ENCODE results near the gene NKD2.

The NKD2 gene

DNA sequence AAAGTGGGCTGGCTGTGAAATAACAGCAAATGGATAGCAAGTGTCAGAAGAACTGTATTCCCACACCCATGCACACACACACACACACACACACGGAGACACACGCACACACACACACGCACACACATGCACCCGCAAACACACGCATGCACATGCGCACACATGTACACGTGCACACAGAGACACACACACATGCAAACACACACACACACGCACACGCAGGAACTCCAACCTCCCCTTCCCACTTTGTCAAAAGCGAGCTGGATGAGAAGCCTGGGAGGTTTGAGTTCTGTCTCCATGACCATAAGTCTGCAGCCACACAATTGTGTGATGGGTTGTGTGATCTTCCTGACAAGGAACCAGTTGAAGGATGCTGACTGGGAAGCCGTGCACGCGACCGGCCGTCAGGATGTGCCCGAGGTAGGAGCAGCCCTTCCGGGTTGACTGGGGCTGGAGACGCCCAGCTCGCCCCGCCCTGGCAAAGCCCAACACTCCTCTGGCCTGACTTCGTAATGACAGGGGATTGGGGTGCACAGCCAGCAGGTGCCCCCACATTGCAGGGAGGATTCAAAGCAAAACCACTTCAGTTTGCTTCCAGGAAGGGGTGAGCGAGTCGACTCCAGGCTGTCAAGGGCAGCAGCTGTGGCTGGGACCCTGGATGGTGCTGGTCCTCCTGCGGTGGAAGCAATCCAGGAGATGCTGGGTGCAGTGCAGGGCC, 29.3 kb upstream of the NKD2 start:
- no peak for DNase-seq

DNA sequence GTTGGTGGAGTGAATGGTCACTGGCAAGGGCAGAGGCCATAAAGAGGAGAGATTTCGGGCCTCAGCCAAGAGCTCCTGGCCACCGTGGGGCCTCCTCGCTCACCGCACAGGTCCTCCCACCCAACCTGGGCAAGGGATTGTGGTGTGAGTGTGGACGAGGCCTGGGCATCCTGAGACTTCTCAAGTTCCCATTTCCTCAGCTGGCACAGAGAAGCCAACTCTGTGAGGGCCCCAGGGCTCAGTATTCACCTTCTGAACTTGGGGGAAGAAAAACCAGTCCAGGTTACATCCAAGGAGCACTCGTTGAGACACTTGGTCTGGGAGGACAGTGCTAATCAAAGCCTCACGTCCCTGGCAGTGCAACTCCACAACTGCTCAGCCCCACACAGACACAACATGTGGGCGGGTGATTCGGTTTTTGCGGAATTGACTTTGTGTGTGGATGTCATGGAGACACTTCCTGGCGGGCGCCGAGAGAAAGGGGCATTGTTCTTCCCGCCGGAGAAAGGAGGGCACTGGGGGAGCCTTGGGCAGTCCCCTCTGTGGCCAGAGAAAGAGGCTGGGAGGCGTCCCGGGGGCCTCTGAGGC, 28.5 kb upstream of the NKD2 start:
- no peak for DNase-seq

DNA sequence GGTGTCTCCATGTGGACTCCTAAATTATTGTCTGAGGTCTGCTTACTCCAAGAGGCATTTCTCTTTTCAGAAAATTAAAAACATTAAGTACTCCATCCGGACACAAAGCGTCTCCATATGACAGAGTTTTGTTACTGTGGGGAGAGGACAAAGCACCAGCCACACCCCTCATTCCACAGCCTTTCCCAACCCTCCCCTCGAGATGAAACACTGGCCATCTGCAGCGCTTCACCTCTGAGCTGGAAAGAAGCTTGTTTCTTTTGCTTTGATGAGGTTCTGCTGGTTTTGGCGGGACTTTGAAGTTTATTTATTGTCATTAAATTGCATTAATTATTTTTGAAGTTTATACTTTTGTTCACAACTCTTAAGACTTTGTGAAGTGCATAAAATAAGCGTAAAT, 27.6 kb upstream of the NKD2 start:
- no peak for DNase-seq

DNA sequence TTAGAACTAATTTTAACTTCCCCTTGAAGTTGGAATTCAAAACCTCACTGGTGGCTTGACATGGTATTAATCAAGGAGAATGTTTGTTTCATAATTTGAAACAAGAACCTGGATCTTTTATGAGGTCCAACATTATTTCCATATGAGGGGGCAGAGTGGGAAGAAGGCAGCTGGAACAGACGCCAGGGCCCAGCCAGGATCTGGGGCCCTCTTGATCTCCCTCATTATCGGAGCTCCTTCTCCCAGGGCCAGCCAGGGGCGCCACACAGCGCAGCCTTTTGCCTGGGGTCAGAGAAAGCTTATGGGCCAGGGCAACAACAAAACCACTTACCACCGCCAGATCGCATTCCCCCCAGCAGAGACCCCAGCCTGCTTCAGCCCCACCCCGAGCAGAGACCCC, 27.1 kb upstream of the NKD2 start:
- no peak for DNase-seq

DNA sequence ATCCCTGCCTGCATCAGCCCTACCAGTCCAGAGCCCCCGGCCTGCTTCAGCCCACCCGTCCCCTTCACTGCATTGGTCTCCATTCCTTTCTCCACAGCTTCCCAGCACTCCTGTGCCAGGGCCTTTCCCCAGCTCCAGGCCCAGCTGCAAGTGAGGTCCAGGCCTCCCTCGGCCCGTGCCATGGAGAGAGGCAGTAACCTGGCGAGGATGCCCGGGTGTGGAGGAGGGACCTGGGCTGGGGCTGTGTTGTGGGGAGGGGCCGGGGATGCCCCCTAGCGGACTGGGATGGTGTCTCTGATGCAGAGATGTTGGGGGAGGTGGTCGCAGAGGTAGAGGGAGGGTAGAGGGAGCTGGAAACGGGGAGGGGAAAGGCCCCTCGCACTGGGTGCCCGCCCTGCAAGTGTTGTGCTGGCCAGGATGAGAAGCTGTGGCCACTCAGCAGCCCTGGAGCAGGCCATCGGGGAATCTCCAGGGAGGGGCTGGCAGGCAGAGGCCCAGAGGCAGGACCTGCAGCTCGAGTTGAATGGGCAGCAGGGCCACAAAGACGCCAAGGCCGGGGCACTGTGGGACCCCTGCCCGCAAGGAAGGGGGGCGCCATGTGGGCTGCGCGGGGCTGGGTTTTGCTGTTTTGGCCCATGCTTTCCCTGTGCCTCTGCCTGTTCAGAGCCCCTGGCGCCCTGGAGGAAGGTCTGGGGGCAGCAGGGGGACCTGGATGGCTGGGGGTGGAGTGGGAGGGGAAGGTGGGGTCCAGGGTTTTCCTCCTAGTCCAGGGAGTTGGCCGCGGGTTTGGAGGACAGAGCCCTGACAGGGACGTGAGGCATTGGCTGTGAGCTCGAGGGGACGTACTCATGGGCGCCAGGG, 26.0 kb upstream of the NKD2 start:
- DNase-seq, result no peak

DNA sequence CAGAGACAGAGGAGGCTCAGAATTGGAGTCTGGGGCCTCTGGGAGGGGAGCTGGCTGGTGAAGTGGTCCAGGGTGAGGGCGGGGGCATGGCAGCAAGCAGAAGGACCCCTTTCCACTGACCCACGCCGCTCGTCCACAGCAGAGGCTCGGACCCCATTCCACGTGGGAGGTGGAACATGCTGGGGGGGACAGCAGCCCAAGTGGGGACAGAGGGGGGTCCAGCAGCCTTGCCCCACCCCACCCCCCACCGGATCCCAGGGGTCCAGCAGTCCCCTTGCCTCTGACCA, 25.4 kb upstream of the NKD2 start:
- DNase-seq, result no peak

DNA sequence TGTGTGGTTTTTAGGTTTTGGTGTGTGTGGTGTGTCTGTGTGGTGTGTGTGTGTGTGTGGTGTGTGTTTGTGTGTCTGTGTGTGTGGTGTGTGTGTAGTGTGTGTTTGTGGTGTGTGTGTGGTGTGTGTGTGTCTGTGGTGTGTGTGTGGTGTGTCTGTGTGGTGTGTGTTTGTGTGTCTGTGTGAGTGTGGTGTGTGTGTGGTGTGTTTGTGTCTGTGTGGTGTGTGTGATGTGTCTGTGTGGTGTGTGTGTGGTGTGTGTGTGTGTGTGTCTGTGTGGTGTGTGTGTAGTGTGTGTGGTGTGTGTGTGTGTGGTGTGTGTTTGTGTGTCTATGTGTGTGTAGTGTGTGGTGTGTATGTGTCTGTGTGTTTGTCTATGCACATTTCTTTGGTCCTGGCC, 25.0 kb upstream of the NKD2 start:
- no peak for DNase-seq

DNA sequence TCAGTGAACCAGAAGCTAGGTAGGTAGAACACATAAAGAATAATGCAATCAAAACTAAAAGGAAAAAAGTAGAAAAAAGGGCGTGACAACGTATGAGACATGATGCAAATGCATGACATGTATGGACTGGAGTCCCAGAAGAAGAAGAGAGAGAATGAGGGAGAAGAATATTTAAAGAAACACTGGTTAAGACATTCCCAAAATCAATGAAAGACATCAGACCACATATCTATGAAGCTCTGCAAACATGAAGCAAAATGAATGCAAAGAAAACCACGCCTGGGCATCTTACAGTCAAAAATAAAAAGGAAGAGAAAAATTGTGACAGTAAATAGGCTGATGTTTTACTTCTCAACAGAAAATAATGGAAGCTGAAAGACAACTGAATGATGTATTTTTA, 23.8 kb upstream of the NKD2 start:
- DNase-seq, result no peak

DNA sequence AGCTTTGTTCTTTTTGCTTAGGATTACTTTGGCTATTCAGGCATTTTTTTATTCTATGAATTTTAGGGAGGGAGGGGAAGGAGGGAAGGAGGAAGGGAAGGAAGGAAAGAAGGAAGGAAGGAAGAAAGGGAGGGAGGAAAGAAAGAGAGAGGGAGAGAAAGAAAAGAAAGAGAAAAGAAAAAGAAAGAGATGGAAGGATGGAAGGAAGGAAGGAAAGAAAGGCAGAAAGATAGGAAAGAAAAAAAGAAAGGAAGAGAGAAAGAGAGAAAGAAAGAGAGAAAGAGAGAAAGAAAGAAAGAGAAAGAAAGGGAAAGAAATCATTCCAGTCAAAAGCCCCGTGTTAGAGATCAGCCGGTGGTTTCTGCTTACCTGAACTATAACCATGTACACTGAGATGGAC, 20.8 kb upstream of the NKD2 start:
- DNase-seq, result no peak

DNA sequence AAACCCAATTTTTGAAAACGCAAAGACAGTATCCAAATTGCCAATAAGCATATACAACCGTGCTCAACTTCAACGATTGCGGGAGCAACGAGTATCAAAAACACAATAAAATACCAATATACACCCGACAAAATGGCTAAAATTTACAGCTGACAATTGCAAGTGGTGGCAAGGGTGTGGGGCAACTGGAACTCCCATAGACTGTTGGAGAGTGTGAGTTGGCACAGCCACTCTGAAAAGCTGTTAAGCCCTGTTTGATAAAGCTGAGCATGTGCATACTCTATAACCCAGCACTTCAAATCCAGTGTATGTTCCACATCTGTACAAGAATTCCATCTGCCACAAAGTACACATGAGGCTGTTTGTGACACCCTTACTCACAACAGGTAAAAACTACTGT, 20.3 kb upstream of the NKD2 start:
- DNase-seq, result no peak

DNA sequence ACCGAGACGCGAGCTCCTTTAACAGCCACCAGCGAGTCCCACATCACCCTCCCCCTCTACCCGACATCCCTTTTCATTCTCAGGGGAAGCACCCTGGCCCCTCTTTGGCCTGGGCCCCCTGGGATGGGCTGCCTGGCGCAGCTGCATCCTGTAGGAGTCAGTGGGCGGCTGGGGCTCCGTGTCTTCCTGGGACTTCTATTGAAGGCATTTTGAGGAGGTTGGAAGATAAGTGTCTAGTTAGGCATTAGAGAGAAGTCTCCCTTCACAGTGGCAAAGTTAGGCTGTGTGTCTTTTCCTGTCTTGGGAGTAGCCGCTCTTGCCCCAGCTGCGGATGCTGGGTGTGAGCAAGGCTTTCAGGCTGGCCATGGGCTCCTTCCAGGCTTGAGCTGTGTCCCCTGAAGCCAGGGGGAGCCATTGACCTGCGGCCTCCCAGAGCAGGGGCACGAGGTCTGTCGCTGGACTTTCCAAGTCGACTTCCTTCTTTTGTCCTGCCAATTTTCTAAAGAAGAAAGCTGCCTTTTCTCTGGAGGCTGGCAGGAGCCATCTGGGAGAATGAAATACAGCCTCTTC, 18.6 kb upstream of the NKD2 start:
- no peak for DNase-seq

DNA sequence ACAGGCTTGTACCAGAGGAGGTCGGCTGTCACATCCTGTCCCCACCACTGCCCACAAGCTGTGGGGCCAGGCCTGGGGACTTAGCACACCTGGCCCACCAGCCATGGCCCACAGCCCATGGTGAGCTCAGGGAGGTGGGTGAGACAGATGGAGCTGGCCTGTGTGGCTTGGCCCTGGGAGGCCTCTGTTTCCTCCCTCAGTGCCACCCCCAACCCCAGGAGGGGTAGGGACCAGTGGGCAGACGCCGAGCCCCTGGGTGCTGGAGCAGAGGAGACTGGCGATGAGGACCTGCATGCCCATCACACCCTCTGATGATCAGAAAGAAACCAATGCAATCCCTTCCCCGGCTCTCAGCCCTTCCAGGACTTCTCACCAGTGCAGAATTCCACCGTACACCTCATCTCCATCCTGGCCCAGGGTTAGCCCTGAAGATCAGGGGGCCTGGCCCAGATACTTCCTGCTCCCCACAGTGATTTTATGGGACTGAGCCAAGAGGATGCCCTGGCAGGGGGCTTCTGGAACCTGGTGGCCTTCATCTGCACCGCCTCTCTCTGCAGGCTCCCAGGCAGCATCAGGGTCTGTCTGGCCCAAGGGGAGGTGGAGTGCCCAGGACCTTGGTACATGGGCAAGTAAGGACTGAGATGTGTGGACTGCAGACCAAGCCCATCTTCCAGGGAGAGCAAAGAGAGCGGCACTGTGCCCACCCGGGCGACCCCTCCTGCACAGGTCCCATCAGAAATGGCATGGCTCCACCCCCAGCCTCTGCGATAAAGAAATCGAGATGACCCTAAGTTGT, 16.9 kb upstream of the NKD2 start:
- DNase-seq, result no peak

DNA sequence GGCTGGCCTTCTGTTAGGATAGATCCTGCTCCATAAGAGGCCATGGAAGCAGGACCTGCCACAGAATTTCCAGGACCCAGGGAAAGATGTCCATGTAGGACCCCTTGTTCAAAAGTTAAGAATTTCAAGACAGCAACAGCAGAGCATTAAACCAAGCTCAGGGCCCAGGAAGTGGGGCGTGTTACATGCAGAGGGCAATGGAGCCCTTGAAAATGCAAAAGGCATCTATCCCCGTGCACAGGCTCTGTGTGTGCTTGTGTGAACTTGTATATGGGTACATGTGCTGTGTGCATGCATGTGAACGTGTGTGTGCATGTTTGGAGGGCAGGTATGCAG, 14.4 kb upstream of the NKD2 start:
- no peak for DNase-seq

DNA sequence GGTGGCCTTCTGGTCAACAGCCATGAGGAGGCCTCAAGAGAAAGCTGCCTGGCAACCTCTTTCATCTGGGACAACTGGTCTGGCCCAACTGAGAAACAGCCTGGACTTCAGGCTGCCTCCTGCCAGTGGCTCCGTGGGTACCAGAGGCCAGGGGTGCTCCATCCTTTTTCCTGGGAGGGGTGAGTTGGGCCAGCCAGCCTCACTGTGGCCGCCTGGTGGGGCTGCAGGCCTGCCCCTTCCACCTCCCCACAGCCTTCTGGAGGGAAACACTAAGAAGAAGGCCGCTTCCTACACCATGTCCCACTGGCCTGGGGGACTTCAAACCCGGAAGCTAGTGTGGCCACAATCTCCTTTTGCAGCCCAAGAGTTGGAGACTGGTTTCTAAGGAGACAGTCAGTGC, 13.8 kb upstream of the NKD2 start:
- DNase-seq, result no peak

DNA sequence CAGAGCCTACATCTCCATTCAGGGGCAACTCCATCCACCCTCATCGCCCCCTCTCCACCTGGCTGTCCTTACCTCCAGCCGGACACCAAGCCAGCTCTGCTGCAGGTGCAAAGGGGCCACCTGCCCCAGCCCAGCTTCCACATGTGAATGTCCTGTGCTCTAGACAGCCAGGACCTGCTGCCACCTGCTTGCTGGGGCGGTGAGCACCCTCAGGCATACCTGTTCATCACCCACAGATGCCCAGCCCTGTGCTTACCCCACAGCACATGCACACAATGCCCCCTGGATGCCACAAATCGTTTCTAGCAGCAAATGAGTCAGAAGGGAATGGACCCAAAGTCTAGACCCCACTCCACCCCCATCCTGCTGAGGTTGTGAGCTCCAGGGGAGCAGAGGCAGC, 13.3 kb upstream of the NKD2 start:
- DNase-seq, result no peak

DNA sequence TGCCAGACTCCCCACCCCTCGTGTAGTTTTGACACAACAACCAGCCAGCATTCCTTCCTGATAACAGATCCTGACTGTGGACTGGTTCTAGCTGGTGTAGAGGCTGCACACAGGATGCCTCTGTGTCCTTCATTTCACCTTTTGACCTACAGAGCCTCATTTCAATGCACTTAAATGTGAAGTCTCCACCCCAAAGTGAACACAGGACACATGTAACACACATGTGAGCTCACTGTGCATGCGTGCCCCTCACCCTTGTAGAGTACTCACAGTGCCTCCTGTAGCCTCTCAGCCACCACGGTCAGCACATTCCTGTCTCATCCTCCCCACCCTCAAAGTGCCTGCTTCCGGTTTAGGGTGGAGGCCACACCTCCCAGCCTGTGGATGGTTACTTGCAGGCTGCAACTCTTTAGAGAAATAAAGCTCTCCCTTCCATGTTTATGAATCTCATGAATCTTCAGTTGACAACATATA, 11.6 kb upstream of the NKD2 start:
- peak; percentile 50 for DNase-seq

DNA sequence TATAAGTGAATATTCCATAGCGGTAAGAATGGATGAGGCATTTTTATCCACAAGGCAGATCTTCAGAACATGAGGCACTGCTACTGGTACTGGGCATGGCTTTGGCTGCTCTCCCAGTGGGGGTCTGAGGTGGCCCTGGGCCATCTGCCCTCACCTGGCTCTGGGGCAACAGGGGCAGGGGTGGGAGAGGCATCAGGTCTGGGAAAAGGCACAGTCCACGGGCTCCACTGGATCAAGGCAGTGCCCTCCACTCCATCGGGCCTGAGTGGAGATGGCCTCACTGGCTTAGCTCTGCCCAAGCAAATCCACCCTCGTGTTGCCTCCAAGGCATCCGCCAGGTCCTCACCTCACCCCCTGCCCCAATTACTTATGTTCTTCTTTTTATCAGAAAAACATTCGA, 10.9 kb upstream of the NKD2 start:
- DNase-seq, result peak; percentile 0

DNA sequence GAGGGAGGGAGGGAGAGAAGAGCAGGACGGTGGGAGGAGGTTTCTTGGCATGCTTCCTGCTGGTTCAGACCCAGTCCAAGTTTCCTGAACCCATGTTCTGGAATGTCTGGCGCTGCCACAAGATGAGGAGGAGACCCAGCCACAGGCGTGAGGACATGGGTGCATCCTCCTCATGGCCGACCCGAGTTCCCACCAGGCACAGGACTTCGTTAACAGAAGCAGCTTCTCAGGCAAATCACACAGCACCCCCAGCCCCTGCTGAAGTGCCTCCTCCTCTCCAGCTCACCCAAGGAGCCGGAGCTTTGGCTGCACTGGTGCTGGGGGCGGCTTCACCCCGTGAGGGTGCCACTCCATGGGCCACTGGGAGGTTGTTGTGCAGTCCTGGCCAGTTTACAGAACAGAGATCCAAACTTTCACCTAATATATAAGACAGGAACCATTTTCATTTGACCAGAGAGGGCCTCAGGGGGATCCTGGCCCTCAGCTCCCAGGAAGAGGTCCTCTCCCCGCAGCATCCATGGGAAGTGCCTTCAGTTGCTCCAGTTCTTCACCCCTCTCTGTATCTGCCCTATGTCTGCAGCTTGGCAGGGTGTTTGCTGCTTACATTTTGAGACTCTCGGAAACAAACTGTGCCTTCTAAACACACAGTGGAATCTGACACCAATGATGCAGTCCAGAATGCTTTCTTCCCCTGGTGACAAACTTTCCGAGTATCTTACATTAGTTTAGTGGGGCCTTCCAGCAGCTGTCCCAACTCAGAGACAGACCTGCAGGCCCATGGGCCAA, 10.2 kb upstream of the NKD2 start:
- DNase-seq, result peak; percentile 0

DNA sequence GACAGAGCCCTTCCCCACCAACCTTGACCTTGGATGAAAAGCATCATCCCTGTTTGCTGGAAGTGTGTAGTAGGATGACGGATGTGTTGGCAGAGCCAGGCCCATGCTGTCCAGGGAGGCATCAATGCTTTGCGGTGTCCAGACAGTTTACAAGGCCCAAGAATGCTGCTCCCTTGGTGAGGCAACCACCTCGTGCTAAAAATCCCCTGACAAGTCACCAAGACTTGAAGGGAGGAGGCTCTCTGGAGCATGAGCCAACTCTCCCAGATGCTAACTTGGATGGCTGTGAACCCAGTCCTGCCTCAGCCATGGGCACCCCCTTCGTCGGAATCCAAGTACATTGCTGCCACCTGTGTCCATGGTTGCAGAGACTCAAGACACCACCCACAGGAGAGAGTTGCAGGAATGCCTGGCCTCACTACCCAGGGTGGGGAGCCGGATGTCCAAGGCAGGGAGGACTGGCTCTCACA, 9.5 kb upstream of the NKD2 start:
- peak; percentile 0 for DNase-seq

DNA sequence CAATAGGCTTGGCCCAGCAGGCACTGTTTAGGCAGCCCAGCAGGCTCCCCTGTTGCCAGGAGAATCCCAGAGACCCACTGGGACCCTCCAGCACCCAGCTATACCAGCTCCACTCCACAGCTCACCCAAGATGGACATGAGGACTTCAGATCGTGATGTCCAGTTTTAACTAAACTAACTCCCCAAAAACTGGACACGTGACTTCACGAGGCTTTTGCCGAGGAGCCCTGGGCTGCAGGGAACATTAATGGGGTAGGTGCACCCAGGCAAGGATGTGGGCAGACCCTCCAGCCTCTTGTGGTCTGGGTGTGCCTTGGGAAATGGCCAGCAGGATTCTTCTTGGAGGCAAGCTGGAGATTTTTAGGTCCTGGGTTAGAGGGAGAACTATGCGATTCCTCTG, 8.9 kb upstream of the NKD2 start:
- DNase-seq, result no peak

DNA sequence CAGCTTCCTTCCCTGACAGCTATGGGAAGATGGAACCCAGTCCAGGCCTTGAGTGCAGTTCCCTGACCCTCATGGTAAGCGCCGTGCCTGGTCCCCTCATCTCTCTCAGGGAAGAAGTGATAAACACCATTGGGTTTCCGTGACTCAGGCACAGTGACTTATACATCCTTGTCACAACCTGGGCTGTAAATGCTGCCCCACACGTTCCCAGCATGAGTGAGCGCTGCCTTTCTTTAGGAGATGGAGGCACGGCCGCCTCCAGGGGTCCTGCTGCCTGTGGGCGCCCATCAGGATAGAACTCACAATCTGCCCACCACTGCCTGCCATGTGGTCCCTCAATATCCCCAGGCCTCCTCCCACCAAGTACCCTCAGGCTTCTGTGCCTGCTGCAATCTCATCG, 8.3 kb upstream of the NKD2 start:
- peak; percentile 2 for DNase-seq

DNA sequence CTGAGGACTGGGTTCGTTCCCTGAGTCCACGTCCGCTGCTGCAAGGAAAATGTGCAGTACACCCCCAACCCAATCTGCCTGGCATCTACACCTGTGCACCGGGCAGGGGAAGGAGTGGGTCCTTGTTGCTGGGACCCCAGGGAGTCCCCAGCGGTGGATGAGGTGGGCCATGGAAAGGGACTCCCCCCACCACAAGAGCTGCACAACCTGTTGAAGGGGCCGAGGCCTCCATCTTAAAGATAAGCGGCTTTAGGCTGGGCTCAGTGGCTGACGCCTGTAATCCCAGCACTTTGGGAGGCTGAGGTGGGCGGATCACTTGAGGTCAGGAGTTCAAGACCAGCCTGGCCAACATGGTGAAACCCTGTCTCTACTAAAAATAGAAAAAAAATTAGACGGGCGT, 7.8 kb upstream of the NKD2 start:
- DNase-seq, result peak; percentile 0
